ENCODE results near the gene GRIA4. TPM values are rescaled to one million over a fixed set of nuclear protein-coding genes. Genes with fewer than 3 reads are reported as not detected.

Gene GRIA4
- total and polyA plus RNA-seq, 2 donors (not counting 1 experiment from before 2014, with no cell fraction given): not detected

- H3K27ac ChIP-seq (ENCODE audit: low read length in 2 of 2): no peak overlapping the region
- Mint-ChIP-seq H3K9me3 (ENCODE audit: insufficient read depth) (no peaks in the 10 kb centered on the region), H3K27ac (no peak overlapping the region)
Observed at GRCh38 chr11:105802390-105802789, 192.5 kb downstream of the GRIA4 start.

GRCh38 chr11:105811242-105811641 lies 201.4 kb downstream of the GRIA4 start:
- POLR2A ChIA-PET: no interaction called here
- WGBS (ENCODE audit: insufficient coverage): 70% methylated on average over 2 of the region's 5 CpGs

More at GRCh38 chr11:105802390-105802789, 192.5 kb downstream of the GRIA4 start:
- Histone ChIP-seq H3K9ac (ENCODE audit: low read length) (no peak overlapping the region), H3K4me3 (ENCODE audit: control extremely low read depth in 1 of 5, extremely low read depth in 1 of 5, insufficient read depth in 1 of 5, low read depth in 2 of 5, low read length in 4 of 5) (no peak overlapping the region), H4K20me1 (ENCODE audit: control insufficient read depth, insufficient read depth, low read length, poor library complexity, severe bottlenecking) (no peaks in the 10 kb centered on the region), H3K4me1 (ENCODE audit: control insufficient read depth in 2 of 2, insufficient read depth in 2 of 2, low read length in 2 of 2) (no peaks in the 10 kb centered on the region), H3K4me2 (replicated peaks; ENCODE audit: low read depth, low read length, poor library complexity, severe bottlenecking) (no peak overlapping the region), H2AFZ (ENCODE audit: insufficient read depth, low read depth, low read length, poor library complexity, severe bottlenecking) (no peak overlapping the region), H3K27me3 (replicated peaks in 1 of 4; ENCODE audit: control extremely low read depth in 1 of 4, control insufficient read depth in 3 of 4, insufficient read depth in 4 of 4, low read length in 3 of 4) (no peaks in the 10 kb centered on the region), H3K79me2 (ENCODE audit: control insufficient read depth, insufficient read depth, low read length) (no peaks in the 10 kb centered on the region), H3K9me3 (ENCODE audit: control extremely low read depth in 1 of 3, control insufficient read depth in 2 of 3, insufficient read depth in 1 of 3, low read length in 2 of 3) (peaks cover 0 to 1% (median 0%) of the 10 kb centered on the region in 3 donors), H3K36me3 (replicated peaks in 1 of 2; ENCODE audit: control extremely low read depth in 1 of 2, control insufficient read depth in 1 of 2, extremely low read depth in 1 of 2, insufficient read depth in 2 of 2, low read length in 1 of 2) (no peaks in the 10 kb centered on the region)
- DNase-seq (no peak), ATAC-seq (ENCODE audit: low read depth) (no peak)
- no peaks in the 10 kb centered on the region for H3K27me3 Mint-ChIP-seq
- intact Hi-C loops (cut with micrococcal nuclease): no loop called here
- no peaks in the 10 kb centered on the region for H3K4me1 Mint-ChIP-seq
- no peak for TF ChIP-seq CTCF (IDR thresholded peaks at IDR 0.05)
- TF ChIP-seq EZH2 (IDR thresholded peaks at IDR 0.05; ENCODE audit: borderline replicate concordance, insufficient read depth, low read depth, low read length, poor library complexity, severe bottlenecking): no peak
- H3K4me3 Mint-ChIP-seq: no peak overlapping the region
- ChIA-PET POLR2A (no interaction called here), CTCF (no interaction called here)

More at GRCh38 chr11:105811242-105811641, 201.4 kb downstream of the GRIA4 start:
- ATAC-seq (ENCODE audit: low read depth): no peak
- Histone ChIP-seq H3K4me3 (ENCODE audit: control extremely low read depth in 1 of 5, extremely low read depth in 1 of 5, insufficient read depth in 1 of 5, low read depth in 2 of 5, low read length in 4 of 5) (no peak overlapping the region), H3K79me2 (ENCODE audit: control insufficient read depth, insufficient read depth, low read length) (no peaks in the 10 kb centered on the region), H3K27ac (ENCODE audit: low read length in 2 of 2) (no peak overlapping the region), H3K36me3 (replicated peaks in 1 of 2; ENCODE audit: control extremely low read depth in 1 of 2, control insufficient read depth in 1 of 2, extremely low read depth in 1 of 2, insufficient read depth in 2 of 2, low read length in 1 of 2) (no peaks in the 10 kb centered on the region), H4K20me1 (ENCODE audit: control insufficient read depth, insufficient read depth, low read length, poor library complexity, severe bottlenecking) (no peaks in the 10 kb centered on the region), H3K27me3 (replicated peaks in 1 of 4; ENCODE audit: control extremely low read depth in 1 of 4, control insufficient read depth in 3 of 4, insufficient read depth in 4 of 4, low read length in 3 of 4) (no peaks in the 10 kb centered on the region), H2AFZ (ENCODE audit: insufficient read depth, low read depth, low read length, poor library complexity, severe bottlenecking) (no peak overlapping the region), H3K9ac (ENCODE audit: low read length) (no peak overlapping the region), H3K4me2 (replicated peaks; ENCODE audit: low read depth, low read length, poor library complexity, severe bottlenecking) (no peak overlapping the region), H3K9me3 (ENCODE audit: control extremely low read depth in 1 of 3, control insufficient read depth in 2 of 3, insufficient read depth in 1 of 3, low read length in 2 of 3) (no peaks in the 10 kb centered on the region), H3K4me1 (ENCODE audit: control insufficient read depth in 2 of 2, insufficient read depth in 2 of 2, low read length in 2 of 2) (no peaks in the 10 kb centered on the region)
- H3K27me3 Mint-ChIP-seq: no peaks in the 10 kb centered on the region
- H3K4me1 Mint-ChIP-seq: no peaks in the 10 kb centered on the region
- no peak for TF ChIP-seq EZH2 (IDR thresholded peaks at IDR 0.05; ENCODE audit: borderline replicate concordance, insufficient read depth, low read depth, low read length, poor library complexity, severe bottlenecking)
- TF ChIP-seq CTCF (IDR thresholded peaks at IDR 0.05): no peak
- H3K4me3 Mint-ChIP-seq: no peak overlapping the region
- CTCF ChIA-PET: no interaction called here
- intact Hi-C loops (cut with micrococcal nuclease): no loop called here
- no peak overlapping the region for H3K27ac Mint-ChIP-seq
- no peaks in the 10 kb centered on the region for H3K9me3 Mint-ChIP-seq (ENCODE audit: insufficient read depth)
- DNase-seq: no peak

Measured in B cell (primary cell).